HG03139 (cell line): Measurements from ENCODE around the gene CHST13.
"Not testable (repeated sequence)": the region's sequence is repeated elsewhere in the genome, so short reads cannot be mapped to it uniquely, and the experiment has no call there.

Experiments
- ATAC-seq: cut with Tn5 transposase; IDR thresholded peaks from one replicate; pipeline ENCODE4 v1.9.1; 2021; ENCODE audit not compliant: unreplicated experiment

The CHST13 gene

DNA sequence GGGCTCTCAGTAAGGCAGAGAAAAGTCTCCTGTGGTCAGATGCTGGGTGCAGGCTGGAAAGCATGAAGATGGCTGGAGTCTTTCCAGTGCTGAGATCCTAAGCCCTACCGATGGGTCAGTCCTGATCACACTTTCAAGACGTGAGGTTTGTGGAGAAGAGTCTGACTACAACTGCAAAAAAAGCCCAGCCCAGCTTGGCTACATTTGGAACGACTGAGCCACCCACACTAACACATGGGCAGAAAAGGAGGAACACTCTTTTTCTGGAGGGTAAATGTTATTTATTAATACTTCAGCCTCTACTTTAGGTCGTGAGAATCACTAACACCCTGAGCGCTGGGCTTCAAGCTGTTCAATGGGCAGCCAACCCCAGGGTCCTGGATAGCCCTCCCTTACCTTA, 56.8 kb downstream of the CHST13 start:
- no peak for ATAC-seq

DNA sequence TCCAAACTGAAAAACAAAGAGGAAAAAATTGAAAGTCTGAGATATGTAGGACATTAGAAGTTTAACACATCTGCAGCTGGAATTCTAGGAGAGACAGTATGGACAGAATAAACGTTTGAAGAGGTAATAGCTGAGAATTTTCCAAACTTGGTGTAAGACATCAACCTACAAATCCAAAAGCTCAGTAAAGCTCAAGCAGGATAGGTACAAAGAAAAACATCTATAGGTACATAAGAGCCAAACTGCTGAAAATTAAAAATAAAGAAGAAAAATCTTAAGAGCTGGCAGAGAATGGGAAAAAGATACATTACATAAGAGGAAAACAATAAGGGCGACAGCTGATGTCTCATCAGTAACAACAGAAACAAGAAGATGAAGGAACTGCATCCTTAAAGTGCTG, 57.6 kb downstream of the CHST13 start:
- no peak for ATAC-seq

DNA sequence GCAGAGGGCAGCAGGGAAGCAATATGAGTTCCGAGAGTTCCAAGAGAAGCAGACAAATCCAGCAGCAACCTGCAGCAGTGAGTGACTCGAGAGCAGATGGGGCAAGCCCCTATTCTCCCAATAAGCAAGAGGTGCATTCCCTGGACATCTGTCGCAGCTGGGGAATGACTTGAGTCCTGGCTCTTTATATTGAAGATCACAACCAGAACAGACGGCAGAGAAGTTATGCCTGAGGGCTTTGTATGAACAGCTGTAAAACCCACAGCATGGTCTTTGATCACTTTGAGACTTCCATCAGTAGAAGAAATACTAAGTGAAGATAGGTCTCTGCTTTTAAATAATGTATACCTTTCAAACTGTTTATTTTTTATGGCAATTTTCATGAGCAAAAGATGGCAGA, 58.4 kb downstream of the CHST13 start:
- no peak for ATAC-seq

DNA sequence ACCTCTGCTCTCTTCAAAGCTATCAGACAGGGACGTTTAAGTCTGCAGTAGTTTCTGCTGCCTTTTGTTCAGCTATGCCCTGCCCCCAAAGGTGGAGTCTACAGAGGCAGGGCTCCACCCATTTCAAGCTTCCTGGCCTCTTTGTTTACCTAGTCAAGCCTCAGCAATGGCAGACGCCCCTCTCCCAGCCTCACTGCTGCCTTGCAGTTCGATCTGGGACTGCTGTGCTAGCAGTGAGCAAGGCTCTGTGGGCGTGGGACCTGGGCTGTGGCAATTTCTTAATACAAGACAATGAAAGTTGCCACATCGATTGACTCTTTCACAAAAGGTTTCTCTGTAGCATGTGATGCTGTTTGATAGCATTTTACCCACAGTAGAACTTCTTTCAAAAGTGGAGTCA, 67.6 kb downstream of the CHST13 start:
- ATAC-seq, result not testable (repeated sequence)
